GM12801 (cell line): ENCODE measurements around the gene NIPAL3.

ENCODE experiments used
- TF ChIP-seq, protein P1 (sequence below): IDR thresholded peaks from one replicate; pipeline ENCODE4 v1.5.1; 2011; ENCODE audit warnings: control low read depth; ENCODE audit not compliant: insufficient read length; ENCODE audit errors: extremely low read depth

NIPAL3 gene

DNA sequence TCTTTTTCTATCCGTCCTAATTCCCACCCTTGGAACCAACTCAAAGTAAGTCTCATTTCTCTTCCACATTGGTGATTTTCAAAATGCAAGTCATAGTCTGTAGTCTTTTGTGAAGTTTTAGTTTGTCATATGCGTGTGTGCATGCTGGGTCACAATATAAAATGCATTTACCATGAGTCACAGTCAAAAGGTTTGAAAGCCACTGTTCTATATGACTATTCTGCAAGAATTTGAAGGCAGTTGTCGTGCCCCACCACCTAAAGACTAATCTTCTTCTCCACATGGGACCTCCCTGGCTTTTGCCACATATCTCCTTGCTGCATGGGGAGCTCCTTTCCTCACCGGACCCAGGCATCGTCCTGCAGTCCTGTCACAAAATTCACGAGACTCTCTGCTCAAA is 3.6 kb upstream of the NIPAL3 start:
- TF ChIP-seq, protein P1, sequence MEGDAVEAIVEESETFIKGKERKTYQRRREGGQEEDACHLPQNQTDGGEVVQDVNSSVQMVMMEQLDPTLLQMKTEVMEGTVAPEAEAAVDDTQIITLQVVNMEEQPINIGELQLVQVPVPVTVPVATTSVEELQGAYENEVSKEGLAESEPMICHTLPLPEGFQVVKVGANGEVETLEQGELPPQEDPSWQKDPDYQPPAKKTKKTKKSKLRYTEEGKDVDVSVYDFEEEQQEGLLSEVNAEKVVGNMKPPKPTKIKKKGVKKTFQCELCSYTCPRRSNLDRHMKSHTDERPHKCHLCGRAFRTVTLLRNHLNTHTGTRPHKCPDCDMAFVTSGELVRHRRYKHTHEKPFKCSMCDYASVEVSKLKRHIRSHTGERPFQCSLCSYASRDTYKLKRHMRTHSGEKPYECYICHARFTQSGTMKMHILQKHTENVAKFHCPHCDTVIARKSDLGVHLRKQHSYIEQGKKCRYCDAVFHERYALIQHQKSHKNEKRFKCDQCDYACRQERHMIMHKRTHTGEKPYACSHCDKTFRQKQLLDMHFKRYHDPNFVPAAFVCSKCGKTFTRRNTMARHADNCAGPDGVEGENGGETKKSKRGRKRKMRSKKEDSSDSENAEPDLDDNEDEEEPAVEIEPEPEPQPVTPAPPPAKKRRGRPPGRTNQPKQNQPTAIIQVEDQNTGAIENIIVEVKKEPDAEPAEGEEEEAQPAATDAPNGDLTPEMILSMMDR = no peak

DNA sequence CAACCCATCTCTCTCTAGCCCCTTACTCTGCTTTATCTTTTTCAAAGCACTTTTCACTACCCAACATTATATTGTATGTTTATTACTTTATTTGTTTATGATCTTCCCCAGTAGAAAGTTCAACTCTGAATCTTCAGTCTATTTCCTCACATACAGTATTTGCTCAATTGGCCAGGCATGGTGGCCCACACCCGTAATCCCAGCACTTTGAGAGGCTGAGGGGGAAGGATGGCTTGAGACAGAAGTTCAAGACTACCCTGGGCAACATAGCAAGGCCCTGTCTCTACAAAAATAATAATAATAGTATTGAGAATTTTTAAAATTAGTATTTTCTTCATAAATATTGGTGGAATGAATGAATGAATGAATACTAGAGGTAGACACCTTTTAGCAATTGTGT is 3.2 kb upstream of the NIPAL3 start:
- TF ChIP-seq, protein P1 = no peak

- TF ChIP-seq, protein P1 = no peak
Measured at GRCh38 chr1:24413350-24414163, 2.0 kb upstream of the NIPAL3 start, which contains the start of gene STPG1. Gene STPG1 (minus strand): TSS chr1:24413782. CDS start chr1:24401388, 12,394 bp downstream.

- TF ChIP-seq, protein P1 = no peak
Measured at GRCh38 chr1:24414775-24415333, 748 bp upstream of the NIPAL3 start.

DNA sequence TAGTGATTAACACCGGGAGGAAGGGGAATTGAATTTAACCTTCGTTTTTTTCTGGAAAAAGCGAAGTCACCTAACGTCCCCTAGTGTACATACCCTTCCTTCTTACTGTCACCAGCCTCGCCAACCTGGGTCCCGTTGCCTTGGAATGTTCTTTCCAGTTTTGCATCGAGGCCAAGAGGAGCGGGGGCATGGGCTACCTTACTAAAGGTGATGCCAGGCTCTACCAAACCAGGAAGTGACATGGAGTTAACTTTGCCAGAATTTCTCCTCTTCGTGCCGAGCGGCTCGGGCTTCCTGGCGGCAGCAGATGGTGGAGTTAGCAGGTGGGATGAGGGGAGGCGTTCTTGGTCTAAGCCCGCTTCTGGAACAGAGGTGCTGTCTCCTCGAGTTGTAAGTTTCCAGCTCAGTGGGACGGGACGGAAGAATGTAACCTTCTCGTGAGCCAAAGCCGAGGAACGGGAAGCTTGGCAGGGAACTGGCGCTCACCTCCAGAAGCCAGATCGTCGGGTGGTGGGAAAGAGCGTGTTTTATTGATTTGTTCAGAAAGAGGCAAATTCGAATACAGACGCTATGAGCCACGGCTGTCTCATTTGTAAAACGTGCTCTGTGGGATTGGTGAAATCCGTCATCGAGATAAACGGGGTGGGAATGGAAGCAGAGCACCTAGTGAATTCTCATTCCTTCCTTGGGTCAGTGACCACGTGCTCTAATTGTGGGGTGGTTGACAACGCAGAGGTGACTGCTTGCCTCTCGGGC is 486 bp downstream of the NIPAL3 start:
- TF ChIP-seq, protein P1 = no peak

DNA sequence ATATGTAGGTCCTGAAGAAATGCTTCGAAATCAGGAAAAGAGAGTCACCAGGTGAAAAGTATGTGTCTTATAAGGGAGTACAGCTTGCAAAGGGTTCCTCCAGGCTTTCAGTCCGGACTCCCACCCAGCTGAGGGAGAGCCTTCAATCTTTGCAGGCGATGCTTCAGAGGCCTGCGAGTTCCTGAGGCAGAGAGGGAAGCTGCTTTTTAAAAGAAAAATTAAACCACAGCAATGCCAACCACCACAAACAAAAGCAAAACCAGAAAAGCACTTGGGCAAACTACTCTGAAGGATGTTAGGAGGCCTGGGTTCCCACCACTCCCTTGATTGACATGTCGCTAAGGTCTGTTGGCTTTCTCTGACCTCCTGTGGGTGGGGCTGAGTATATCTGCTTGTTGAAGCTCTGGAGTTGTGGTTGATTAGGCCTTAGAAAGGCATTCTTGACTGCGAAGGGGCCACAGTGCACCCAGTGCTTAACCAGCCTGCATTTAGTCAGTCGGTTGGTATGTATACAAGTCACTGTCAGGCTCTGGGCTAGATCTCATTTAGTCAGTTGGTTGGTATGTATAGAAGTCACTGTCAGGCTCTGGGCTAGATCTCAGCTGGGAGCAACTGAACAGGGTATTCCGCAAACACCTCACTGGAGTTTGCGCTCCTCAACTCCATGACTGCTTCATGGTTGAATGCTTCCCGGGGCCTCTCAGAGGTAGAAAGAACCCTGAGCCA is 1.2 kb downstream of the NIPAL3 start:
- TF ChIP-seq, protein P1 = no peak

DNA sequence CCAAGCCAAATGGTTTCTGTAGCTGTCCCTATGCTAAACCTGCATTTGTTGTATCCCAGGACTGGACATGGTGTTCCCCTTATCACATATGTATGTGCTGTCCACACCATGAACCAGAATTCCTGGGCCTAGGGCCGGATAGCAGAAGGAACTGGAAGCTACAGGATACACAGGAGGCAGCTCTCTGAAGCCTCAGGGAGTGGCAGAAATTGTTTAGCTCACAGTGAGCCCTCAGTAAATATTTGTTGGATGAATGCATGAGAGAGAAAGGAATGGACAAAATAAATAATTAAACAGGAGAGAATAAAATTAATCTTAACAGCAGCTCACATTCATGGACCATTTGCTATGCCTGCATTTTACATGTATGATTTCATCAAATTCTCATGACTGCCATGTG is 2.1 kb downstream of the NIPAL3 start:
- TF ChIP-seq, protein P1 = no peak
